Bone marrow (tissue), 2 donors: ENCODE results near the gene MTMR4.
"Not testable (repeated sequence)": the region's sequence is repeated elsewhere in the genome, so short reads cannot be mapped to it uniquely, and the experiment has no call there.

ENCODE experiments used
- DNase-seq, 2 donors: peaks; one replicate each; lab custom pipeline; 2025; lab: John Stamatoyannopoulos, UW

The MTMR4 gene

GRCh38 chr17:58525239-58525638, 10.8 kb upstream of the MTMR4 start:
- no peak for DNase-seq

- no peak for DNase-seq
Observed at GRCh38 chr17:58521680-58522079, 7.2 kb upstream of the MTMR4 start.

GRCh38 chr17:58520843-58521430, 6.5 kb upstream of the MTMR4 start:
- DNase-seq, result no peak

DNA sequence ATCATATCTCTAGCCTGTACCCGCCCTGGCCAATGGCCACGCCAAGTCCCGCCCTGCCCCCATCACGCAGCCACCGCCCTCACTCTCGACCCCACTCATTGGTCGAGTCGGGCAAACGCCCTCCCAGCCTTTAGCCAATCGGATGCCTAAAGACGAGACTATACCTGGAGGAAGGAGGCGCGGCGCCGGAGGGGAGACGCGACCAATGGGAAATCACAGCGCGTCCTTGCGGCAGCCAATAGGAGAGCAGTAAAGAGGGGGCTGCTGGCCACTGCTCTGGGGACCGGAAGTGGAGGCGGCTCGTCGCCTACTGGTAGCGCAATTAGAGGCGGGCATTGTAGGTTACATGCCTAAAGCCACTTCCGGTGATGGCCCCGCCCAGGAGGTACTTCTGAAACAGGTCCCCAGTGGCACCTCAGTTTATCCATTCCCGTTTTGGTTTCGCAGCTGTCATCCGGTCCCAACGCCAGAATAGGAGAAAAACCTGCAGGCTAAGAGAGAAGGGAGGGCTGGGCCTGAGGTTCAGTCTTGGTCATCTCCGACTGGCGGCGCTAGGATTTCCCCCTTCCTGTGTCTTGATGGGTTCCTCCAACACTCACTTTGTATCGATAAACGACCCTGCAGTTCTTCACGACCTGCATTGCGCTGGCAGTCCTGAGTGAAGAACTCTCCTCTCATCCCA, 3.6 kb upstream of the MTMR4 start:
- DNase-seq, result peak; percentile 99 to 100

DNA sequence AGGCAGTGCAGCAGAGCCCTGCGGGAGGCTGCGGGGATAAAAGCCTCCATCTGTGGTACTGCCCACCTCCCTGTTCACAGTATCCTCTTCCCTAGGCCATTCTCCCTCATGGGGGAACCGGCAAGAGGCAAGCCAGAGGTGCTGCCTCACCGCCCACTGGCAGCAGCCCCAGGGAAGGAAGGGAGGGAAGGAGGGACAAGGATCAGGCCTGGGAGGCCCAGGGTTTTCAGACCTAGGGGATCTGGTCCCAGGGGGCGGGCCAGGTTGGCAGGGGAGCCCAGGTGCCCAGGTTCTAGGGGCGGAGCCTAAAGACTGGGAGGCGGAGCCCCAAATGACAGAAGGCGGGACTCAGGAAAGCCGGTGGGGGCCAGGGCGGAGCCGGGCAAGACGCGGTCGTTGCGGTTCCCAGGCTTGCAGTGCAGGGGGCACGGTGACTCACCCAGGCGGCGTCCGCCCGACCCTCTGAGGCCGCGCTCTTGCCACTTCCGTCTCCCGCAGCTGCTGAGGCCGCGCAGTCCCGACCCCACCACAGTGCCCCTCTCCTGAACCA, 3.0 kb upstream of the MTMR4 start:
- DNase-seq, result no peak

GRCh38 chr17:58516644-58517377, 2.4 kb upstream of the MTMR4 start:
- DNase-seq, result no peak

DNA sequence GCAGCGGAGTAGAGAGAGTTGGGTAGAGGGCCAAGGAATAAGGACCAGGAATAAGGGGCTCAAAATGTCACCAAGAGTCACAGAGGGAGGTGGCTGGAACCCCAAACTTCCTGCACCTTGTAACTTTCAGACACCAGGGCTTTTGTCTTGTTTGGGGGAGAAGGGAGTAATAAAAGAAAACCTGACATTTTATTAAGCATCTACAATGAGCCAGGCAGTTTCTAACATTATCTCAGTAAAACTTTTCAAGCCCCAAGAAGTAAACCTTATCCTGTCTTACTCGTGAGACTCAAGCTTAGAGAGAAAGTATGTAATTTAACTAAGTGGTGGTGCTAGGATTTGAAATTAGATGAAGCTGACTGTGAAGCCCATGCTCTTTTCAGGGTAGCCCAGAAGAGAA, 848 bp upstream of the MTMR4 start:
- no peak for DNase-seq

DNA sequence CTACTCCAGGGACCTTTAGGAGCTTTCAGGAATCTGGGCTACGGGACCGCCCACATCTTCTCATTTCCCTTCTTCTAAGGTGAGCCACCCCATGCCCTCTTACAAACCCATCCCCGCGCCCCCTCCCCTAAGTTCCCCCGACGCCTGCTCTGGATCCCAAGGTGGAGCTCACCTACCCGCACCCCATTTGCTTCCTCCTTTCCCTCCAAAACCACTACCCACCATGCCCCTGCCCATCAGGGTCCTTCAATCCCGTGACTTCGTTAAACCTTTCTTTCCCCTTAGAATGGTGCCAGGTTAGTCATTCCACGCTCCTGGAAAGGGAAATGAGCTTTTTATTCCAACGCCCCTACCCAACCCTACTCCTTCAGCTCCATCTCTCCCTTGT, 326 bp upstream of the MTMR4 start:
- no peak for DNase-seq

DNA sequence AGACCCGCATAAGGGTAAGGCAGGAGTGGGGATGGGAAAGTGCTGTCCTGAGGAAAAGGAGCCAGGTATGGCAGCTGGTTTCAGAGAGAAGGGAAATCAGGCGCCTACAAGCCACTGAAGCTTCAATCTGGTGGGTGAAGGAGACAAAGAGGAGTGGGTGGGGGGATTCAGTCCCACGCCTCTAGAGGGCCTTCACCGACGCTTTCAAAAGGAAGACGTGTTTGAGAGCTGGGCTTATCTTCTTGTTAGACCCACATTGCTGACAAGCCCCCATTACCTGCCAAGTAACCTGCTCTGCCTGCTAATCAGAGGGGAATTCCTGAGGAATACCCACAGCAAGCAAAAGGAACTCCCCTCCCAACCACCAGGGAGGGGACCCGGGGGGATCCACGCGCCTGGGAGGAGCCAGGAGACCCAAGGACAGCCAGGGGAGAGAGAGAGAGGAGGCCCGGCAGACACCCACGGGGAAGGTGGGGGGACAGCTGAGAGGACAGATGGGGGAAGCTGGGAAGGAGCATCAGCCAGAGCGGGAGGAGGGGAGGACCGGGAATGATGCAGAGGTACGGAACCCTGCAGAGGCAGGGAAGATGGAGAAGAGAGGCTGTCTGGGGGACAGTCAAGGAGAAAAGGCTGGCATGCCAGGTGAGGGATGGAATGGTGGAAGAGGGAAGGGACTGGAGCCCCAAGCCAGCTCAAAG, 1.0 kb downstream of the MTMR4 start:
- DNase-seq, result no peak

DNA sequence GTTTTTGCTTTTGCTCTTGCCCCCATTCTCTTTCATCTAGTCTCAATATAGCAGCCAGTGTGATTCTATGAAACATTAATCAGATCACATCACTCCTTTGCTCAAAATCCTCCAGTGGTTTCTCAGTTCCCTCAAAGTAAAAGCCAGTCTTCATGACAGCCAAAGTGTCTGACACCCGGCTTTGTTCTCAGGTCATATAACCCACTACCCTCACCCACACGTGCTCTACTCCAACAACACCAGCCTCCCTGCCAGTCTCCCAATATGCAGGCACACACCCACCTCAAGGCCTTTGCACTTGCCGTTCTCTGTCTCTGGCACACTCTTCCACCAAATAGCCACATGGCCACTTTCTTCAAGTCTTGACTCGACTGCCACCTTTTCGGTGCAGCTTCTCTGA, 4.4 kb downstream of the MTMR4 start:
- DNase-seq, result no peak

DNA sequence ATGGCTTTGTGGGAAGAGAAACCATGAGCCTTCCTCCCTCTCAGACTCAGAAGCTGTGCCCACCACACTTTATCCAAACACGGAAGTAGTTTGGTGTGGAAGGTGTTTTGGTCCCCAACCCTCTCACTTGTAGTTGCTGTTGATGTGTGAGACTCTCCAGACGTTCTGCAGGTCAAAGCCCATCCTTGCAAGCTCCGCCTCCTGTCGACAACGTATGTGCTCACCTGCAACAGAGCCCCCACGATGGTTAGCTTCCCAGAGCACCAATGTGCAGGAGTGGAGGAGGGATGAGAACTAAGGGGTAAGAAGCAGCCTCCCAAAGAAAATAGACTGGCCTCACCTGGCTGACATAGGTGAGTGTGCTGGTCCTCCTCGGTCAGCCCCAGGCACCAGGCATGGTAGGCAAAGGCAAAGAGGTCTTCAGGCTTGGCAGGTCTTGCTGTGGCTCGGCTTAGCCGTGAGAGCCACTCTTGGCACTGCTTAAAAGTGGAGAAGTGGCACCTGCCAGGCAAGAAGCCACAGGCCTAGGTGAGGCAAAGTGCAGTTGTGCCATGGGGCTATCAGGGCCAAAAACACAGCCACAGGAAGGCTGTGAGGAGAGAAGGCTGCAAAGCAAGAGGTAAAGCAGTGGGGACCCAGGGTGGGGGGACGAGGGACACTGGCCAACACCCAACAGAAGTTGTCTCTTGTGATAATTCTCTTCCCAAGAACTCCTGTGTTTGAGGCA, 5.9 kb downstream of the MTMR4 start:
- no peak for DNase-seq

DNA sequence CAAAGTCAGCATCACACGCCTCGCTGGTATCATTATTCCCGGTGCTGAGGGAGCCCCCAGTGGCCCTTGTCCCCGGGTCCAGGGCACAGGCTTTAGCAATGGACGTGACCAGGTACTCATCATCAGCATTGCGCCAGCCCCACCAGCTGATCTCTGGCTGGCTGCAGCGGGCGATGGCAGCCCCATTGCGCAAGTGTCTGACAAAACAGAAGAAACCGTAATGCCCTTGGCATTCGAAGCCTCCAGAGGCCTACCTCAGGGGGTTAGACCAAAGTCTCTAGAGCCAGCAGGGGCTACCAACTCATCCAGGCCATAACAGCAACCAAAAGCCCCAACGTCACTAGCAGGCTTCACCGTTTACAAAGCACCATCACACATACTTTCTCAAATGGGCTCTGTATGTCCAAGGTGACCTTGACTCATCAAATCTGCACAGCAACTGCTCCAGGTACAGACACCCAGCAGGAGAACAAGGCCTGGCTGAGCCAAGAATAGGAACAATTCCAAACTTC, 7.3 kb downstream of the MTMR4 start:
- DNase-seq, result no peak

GRCh38 chr17:58506354-58507080, 7.9 kb downstream of the MTMR4 start:
- DNase-seq, result no peak

DNA sequence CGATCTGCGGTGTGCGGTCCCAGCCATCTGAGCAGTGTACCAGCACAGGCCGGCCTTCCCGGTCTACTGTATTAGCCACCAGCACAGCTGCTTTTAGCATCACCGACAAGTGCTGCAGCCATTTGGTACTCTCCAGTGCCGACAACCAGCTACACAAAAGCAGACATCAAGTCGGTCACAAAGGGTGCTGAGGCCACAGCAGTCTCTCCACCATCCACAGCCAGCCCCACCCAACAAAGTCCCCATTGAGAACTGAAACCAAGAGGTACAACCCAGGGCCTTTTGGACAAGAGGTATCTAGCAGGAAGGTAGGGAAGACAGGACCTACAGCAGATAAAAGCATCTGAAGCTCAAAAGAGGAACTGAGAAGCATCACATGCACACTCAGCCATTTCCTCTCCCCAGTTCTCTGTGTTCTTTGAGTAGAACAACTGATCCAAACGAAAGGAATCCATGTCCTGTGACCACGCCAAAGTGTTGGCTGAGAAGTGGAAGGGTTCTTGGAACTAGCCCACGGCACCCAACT, 9.5 kb downstream of the MTMR4 start:
- DNase-seq, result peak in 1 of 2 donors; percentile 21

DNA sequence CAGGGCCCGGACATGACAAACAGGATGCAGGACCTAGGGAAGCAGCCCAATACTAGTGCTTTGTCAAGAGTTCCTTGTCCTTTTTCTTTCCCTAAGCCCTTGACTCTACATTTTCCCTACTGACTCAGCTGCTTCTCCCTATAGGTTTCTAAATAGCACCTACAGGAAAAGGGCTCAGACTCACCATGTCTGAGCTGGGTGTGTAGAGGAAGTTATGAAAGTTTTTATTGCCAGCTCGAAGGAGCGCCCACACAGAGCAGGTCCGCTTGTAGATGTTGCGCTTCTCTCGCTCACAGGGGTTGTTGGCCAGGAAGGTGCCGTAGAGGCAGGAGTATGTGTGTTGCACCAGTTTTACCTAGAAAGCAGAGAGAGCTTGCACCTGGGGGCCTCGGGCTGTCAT, 10.6 kb downstream of the MTMR4 start:
- DNase-seq, result no peak

DNA sequence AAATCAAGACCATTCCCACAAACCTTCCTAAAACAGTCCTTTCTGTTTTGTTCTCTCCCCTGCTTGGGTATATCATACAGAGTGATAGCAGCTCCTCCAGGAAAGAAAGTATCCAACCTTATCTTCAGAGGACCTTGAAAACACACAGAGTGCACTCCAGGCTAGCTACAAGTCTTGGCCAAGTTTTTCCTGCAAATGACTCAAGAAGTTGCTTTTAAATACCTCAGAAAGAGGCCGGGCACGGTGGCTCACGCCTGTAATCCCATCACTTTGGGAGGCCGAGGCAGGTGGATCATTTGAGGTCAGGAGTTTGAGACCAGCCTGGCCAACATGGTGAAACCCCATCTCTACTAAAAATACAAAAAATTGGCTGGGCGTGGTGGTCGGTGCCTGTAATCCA, 11.3 kb downstream of the MTMR4 start:
- not testable (repeated sequence) for DNase-seq

DNA sequence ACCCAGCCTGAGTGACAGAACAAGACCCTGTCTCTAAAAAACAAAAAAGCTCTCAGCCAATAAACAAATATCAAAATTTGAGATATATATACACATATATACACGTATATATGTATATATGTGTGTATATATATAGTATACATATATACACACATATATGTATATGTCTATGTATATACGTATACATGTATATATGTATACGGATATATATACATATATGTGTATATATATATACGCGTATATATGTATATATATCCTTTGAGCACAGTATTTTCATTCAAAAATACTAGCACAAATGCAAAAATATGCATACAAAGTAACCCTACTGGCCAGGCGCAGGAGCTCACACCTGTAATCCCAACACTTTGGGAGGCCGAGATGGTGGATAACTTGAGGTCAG, 13.0 kb downstream of the MTMR4 start:
- DNase-seq, result no peak

GRCh38 chr17:58498177-58498828, 16.1 kb downstream of the MTMR4 start:
- DNase-seq, result no peak

- no peak for DNase-seq
Observed at GRCh38 chr17:58493506-58493905, 20.9 kb downstream of the MTMR4 start.
